K562 (cell line): ENCODE data around the gene SLC35B4. TPM values are rescaled to one million over a fixed set of nuclear protein-coding genes. Genes with fewer than 3 reads are reported as not detected.

ENCODE experiments used
- HIVEP1 ChIP-seq: fragments of 250-450 bp; sonication (Bioruptor Pico); IDR thresholded peaks from 2 replicates; pipeline ENCODE4 v1.4.0; 2020; ENCODE audit warnings: mild to moderate bottlenecking
- HMG20B ChIP-seq: fragments of 250-450 bp; sonication (Bioruptor Pico); IDR thresholded peaks from 2 replicates; pipeline ENCODE4 v1.5.0; 2021; ENCODE audit warnings: mild to moderate bottlenecking
- ILK ChIP-seq: fragments of 450-650 bp; IDR thresholded peaks from 2 replicates; pipeline ENCODE4 v1.6.1; 2016; ENCODE audit warnings: missing genetic modification characterization, low read depth, mild to moderate bottlenecking, missing compliant biosample characterization, moderate library complexity, borderline replicate concordance
- KAT7 ChIP-seq: sonication (generic); formaldehyde crosslinking; IDR thresholded peaks from 2 replicates; pipeline ENCODE4 v1.8.0; 2022; ENCODE audit warnings: missing genetic modification reagents, mild to moderate bottlenecking, borderline replicate concordance
- L3MBTL2 ChIP-seq: fragments of 450-650 bp; IDR thresholded peaks from 2 replicates; pipeline ENCODE4 v1.6.1; 2016; ENCODE audit warnings: mild to moderate bottlenecking, moderate library complexity
- NFIX ChIP-seq: fragments of 250-450 bp; sonication (Bioruptor Pico); IDR thresholded peaks from 2 replicates; pipeline ENCODE4 v1.4.0; 2020; ENCODE audit warnings: low read depth, mild to moderate bottlenecking, moderate library complexity
- SP2 ChIP-seq: IDR thresholded peaks from 2 replicates; pipeline ENCODE4 v1.6.1; 2011; ENCODE audit warnings: mild to moderate bottlenecking, low read depth, low read length, moderate library complexity; ENCODE audit not compliant: poor library complexity, severe bottlenecking; ENCODE audit errors: extremely low read depth
- SRSF3 ChIP-seq: fragments of 200-400 bp; formaldehyde crosslinking; IDR thresholded peaks from 2 replicates; pipeline ENCODE4 v1.6.1; 2016; ENCODE audit warnings: mild to moderate bottlenecking, low read length, moderate library complexity; ENCODE audit not compliant: insufficient read depth
- ZNF445 ChIP-seq: fragments of 250-450 bp; sonication (Bioruptor Pico); IDR thresholded peaks from 2 replicates; pipeline ENCODE4 v1.4.0; 2020; ENCODE audit warnings: low read depth, mild to moderate bottlenecking, moderate library complexity
- polyA plus RNA-seq, 8 experiments: library from polyadenylated mRNA; depleted of rRNA in 4 of 8; stranded (reverse) in 5 of 8; unstranded in 3 of 8; fragments of >200 nt; fragmentation: Nextera tagmentation in 2 of 8; fragmentation: Illumina TruSeq in 1 of 8; extraction: Ambion mirVana in 2 of 8; extraction: Trizol in 1 of 8; gene quantifications; 2 replicates each; pipeline versions ENCODE4 v1.2.1 to v1.2.3, GENCODE V29; 2011 to 2014; ENCODE audit warnings: inconsistent platforms in 1 of 8, missing spikeins in 1 of 8
- total RNA-seq, 7 experiments: library from RNA; depleted of rRNA in 6 of 7; stranded (reverse); fragments of >200 nt in 6 of 7; fragmentation: Illumina TruSeq in 2 of 7; extraction: Trizol in 2 of 7; gene quantifications; 2 replicates each; pipeline versions ENCODE4 v1.2.1 to v1.2.3, GENCODE V29; 2011 to 2021; ENCODE audit warnings: low replicate concordance in 1 of 7
- TF ChIP-seq, protein P1 (sequence below): IDR thresholded peaks from 3 replicates; pipeline ENCODE4 v1.6.1; 2011; ENCODE audit warnings: borderline replicate concordance, mild to moderate bottlenecking; ENCODE audit not compliant: insufficient read length, insufficient read depth
- TF ChIP-seq, protein P2 (sequence below): sonication (generic); formaldehyde crosslinking; IDR thresholded peaks from 2 replicates; pipeline ENCODE4 v1.8.0; 2022; ENCODE audit warnings: missing genetic modification reagents, mild to moderate bottlenecking, borderline replicate concordance
- TF ChIP-seq, protein P3 (sequence below), 2 experiments: fragments of 450-650 bp in 1 of 2; sonication (generic) in 1 of 2; formaldehyde crosslinking; conservative IDR thresholded peaks; 2 replicates each; pipeline versions ENCODE4 v1.4.0 to v1.8.1; 2020 to 2022; ENCODE audit warnings: mild to moderate bottlenecking in 1 of 2, missing genetic modification reagents in 1 of 2
- TF ChIP-seq, protein P4 (sequence below), 2 experiments: fragments of 250-450 bp in 1 of 2; fragments of 450-650 bp in 1 of 2; sonication (Bioruptor Pico) in 1 of 2; IDR thresholded peaks; 2 replicates each; pipeline versions ENCODE4 v1.6.1 to v1.8.0; 2016 to 2021; ENCODE audit warnings: mild to moderate bottlenecking in 2 of 2, moderate library complexity in 2 of 2, missing compliant biosample characterization in 1 of 2, missing genetic modification characterization in 1 of 2
- TF ChIP-seq, protein P5 (sequence below): IDR thresholded peaks from 2 replicates; pipeline ENCODE4 v1.6.1; 2012; ENCODE audit warnings: low read depth, low read length, improper control_type of control experiment, borderline replicate concordance
- TF ChIP-seq, protein P6 (sequence below): sonication (generic); formaldehyde crosslinking; IDR thresholded peaks from 2 replicates; pipeline ENCODE4 v1.8.0; 2022; ENCODE audit warnings: mild to moderate bottlenecking, missing genetic modification reagents

The SLC35B4 gene
- total and polyA plus RNA-seq, 9 of the 15 experiments (the other 6 are each of a cell fraction or from before 2014, with no cell fraction given) = 6.1 to 34.9 (median 17.6) TPM

DNA sequence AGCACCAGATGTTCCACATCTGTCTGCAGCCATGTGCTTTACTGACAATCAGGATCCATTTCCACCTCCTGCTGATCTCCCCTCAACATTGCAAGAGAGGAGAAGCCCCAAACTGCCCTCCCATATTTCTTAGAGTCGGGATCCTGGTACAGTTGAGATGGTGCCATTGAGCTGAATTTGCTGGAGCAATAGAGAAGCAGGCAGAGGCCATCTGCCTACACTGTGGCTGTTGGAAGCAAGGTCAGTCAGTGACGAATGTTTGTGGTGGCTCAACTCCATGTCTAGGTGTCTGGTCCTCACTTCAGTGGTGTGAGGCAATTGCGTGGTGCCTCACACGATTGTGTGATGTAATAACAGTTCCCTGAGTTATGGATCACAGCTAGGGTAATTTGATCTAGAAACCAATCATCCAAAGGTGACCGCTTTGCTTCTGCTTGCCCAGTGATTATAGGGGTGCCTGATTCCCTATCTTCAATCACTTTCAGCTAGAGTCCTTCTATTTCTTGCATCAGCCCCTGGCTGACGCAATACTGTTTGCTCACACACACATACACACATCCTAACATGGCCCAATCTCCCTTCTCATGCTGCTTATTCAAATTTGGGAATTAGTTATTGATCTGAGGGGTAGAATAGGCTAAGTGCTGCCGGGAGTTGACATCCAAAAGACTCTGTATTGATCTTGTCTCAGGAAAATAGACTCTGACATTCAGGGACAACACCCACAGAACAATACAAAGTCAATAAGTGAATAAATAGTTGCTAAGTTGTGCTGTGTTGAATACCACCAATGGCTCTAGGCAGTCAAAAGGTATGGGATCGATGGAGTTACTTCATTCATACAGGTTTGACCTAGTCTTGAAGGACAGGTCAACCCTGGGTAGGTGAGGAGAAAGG lies 46.1 kb upstream of the SLC35B4 start (continued):
- TF ChIP-seq, protein P1, sequence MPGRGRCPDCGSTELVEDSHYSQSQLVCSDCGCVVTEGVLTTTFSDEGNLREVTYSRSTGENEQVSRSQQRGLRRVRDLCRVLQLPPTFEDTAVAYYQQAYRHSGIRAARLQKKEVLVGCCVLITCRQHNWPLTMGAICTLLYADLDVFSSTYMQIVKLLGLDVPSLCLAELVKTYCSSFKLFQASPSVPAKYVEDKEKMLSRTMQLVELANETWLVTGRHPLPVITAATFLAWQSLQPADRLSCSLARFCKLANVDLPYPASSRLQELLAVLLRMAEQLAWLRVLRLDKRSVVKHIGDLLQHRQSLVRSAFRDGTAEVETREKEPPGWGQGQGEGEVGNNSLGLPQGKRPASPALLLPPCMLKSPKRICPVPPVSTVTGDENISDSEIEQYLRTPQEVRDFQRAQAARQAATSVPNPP = no peak
- TF ChIP-seq, protein P2, sequence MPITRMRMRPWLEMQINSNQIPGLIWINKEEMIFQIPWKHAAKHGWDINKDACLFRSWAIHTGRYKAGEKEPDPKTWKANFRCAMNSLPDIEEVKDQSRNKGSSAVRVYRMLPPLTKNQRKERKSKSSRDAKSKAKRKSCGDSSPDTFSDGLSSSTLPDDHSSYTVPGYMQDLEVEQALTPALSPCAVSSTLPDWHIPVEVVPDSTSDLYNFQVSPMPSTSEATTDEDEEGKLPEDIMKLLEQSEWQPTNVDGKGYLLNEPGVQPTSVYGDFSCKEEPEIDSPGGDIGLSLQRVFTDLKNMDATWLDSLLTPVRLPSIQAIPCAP (CRISPR knock-in tag) = no peak
- TF ChIP-seq, protein P3, sequence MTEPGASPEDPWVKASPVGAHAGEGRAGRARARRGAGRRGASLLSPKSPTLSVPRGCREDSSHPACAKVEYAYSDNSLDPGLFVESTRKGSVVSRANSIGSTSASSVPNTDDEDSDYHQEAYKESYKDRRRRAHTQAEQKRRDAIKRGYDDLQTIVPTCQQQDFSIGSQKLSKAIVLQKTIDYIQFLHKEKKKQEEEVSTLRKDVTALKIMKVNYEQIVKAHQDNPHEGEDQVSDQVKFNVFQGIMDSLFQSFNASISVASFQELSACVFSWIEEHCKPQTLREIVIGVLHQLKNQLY (CRISPR knock-in tag; conservative IDR thresholded peaks at IDR 0.05) = no peak
- TF ChIP-seq, protein P4, sequence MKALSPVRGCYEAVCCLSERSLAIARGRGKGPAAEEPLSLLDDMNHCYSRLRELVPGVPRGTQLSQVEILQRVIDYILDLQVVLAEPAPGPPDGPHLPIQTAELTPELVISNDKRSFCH (CRISPR knock-in tag; IDR thresholded peaks at IDR 0.05) = no peak
- TF ChIP-seq, protein P4 (tag; IDR thresholded peaks at IDR 0.05) = 0 out of 2 replicates have a peak, but pooled peaks have one; percentile 48
- TF ChIP-seq HMG20B (CRISPR knock-in tag) = no peak
- peak; percentile 84 for TF ChIP-seq L3MBTL2
- TF ChIP-seq, protein P5, sequence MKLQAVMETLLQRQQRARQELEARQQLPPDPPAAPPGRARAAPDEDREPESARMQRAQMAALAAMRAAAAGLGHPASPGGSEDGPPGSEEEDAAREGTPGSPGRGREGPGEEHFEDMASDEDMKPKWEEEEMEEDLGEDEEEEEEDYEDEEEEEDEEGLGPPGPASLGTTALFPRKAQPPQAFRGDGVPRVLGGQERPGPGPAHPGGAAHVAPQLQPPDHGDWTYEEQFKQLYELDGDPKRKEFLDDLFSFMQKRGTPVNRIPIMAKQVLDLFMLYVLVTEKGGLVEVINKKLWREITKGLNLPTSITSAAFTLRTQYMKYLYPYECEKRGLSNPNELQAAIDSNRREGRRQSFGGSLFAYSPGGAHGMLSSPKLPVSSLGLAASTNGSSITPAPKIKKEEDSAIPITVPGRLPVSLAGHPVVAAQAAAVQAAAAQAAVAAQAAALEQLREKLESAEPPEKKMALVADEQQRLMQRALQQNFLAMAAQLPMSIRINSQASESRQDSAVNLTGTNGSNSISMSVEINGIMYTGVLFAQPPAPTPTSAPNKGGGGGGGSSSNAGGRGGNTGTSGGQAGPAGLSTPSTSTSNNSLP = no peak
- TF ChIP-seq SRSF3 = no peak
- no peak for TF ChIP-seq NFIX (CRISPR knock-in tag)
- peak; percentile 67; the same call in 1 of the 2 replicates for TF ChIP-seq HIVEP1 (CRISPR knock-in tag)
- no peak for TF ChIP-seq KAT7
- TF ChIP-seq ZNF445 (CRISPR knock-in tag) = no peak
- 0 out of 2 replicates have a peak, but pooled peaks have one; percentile 66 for TF ChIP-seq ILK
- no peak for TF ChIP-seq SP2
- TF ChIP-seq, protein P6, sequence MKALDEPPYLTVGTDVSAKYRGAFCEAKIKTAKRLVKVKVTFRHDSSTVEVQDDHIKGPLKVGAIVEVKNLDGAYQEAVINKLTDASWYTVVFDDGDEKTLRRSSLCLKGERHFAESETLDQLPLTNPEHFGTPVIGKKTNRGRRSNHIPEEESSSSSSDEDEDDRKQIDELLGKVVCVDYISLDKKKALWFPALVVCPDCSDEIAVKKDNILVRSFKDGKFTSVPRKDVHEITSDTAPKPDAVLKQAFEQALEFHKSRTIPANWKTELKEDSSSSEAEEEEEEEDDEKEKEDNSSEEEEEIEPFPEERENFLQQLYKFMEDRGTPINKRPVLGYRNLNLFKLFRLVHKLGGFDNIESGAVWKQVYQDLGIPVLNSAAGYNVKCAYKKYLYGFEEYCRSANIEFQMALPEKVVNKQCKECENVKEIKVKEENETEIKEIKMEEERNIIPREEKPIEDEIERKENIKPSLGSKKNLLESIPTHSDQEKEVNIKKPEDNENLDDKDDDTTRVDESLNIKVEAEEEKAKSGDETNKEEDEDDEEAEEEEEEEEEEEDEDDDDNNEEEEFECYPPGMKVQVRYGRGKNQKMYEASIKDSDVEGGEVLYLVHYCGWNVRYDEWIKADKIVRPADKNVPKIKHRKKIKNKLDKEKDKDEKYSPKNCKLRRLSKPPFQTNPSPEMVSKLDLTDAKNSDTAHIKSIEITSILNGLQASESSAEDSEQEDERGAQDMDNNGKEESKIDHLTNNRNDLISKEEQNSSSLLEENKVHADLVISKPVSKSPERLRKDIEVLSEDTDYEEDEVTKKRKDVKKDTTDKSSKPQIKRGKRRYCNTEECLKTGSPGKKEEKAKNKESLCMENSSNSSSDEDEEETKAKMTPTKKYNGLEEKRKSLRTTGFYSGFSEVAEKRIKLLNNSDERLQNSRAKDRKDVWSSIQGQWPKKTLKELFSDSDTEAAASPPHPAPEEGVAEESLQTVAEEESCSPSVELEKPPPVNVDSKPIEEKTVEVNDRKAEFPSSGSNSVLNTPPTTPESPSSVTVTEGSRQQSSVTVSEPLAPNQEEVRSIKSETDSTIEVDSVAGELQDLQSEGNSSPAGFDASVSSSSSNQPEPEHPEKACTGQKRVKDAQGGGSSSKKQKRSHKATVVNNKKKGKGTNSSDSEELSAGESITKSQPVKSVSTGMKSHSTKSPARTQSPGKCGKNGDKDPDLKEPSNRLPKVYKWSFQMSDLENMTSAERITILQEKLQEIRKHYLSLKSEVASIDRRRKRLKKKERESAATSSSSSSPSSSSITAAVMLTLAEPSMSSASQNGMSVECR (CRISPR knock-in tag) = no peak
